ENCODE data around the gene FFAR2.

FFAR2 gene

GRCh38 chr19:35449359-35450043, 1.4 kb downstream of the FFAR2 start:
- no peak overlapping the region for H3K27ac ChIP-seq
- DNase-seq (ENCODE audit: low spot score), result peak; percentile 24
- ChIA-PET CTCF (no interaction called here), POLR2A (ENCODE audit: low non-redundant PET) (no interaction called here)
- TF ChIP-seq CTCF (conservative IDR thresholded peaks at IDR 0.05; ENCODE audit: low read depth), result no peak

DNA sequence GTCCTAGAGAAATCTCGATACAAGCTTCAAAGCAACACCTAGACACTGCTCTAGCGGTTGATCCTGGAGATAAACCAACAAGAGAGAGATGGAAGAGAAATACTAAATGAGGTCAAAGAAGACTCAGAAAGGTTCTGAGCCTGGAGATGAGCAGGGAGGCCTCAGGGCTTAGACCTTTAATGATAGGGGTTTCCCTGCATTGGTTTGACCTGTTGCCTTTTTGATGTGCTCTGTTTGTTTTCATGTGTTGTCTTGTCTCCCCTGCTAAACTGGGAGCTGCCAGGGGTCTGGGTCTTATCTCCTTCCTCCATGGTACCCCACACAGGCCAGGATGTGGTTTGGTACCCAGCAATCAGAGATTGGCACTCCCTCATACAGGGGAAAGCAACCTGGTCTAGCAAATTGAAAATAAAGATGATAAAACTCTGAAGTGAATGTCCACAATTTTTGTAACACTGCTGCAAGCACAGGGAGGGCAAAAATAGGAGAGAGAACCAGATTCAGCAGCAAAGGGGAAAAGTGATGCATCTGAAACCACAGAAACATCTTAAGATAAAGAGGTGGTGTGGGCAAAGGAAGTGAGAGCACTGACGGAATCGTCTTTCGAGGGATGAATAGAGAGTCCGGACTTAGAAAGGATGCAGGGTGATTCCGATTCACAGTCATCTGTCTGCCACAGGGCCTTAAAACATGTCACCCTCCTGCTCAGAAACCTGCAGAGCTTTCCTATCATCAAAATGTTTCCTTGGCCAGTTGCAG, 3.5 kb downstream of the FFAR2 start:
- ChIA-PET POLR2A (ENCODE audit: low non-redundant PET) (no interaction called here), CTCF (interaction anchor here (1.3 kb wide), 1 partner anchor 17 kb away, joined by 4 read pairs; no protein-coding TSS in a partner anchor)
- H3K27ac ChIP-seq, result no peak overlapping the region
- TF ChIP-seq CTCF (conservative IDR thresholded peaks at IDR 0.05; ENCODE audit: low read depth), result no peak
- DNase-seq (ENCODE audit: low spot score), result no peak

DNA sequence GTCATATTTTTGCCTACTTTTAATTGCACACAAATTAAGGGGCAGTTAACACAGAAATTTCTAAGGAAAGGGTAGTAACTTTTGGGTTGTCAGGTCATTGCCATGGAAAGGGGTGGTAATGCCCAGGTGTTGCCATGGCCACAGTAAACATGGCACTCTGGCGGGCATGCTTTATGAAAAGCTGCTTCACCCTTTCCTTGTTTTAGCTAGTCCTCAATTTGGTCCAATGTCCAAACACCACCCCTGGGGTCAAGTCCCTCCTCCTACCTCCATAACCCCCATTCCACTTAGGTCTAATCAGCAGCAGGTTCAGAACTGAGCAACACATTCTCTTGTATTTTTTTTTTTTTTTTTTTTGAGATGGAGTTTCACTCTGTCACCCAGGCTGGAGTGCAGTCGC, 6.6 kb downstream of the FFAR2 start:
- ChIA-PET CTCF (interaction anchor here (0.6 kb wide), 1 partner anchor 14 kb away, joined by 3 read pairs; no protein-coding TSS in a partner anchor), POLR2A (ENCODE audit: low non-redundant PET) (no interaction called here)
- no peak overlapping the region for H3K27ac ChIP-seq
- TF ChIP-seq CTCF (conservative IDR thresholded peaks at IDR 0.05; ENCODE audit: low read depth), result no peak
- no peak for DNase-seq (ENCODE audit: low spot score)

DNA sequence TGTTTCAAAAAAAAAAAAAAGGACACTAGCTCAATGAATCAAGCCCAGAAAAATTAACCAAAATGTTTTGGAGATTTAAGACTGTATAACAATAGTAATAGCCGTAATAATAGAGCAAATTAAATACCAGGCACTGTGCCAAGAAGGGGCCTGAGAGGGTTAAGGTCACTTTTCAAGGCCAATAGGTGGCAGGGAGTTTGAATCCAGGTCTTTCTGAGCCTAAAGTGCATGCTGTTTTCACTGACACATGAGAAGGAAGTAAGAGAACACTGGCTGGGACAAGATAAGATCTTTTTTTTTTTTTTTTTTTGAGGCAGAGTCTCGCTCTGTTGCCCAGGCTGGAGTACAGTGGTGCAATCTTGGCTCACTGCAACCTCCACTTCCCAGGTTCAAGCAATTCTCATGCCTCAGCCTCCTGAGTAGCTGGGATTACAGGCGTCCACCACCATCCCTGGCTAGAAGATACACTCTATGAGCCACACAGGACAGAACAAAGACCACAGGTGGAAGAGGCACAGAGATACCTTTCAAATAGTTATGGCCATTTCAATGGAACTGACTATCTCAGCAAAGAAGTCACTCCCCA, 7.7 kb downstream of the FFAR2 start:
- TF ChIP-seq CTCF (conservative IDR thresholded peaks at IDR 0.05; ENCODE audit: low read depth), result no peak
- POLR2A ChIA-PET (ENCODE audit: low non-redundant PET), result no interaction called here
- H3K27ac ChIP-seq, result no peak overlapping the region
- CTCF ChIA-PET, result interaction anchor here (0.6 kb wide), 1 partner anchor 135 kb away, joined by 7 read pairs; no protein-coding TSS in a partner anchor
- no peak for DNase-seq (ENCODE audit: low spot score)

GRCh38 chr19:35457173-35457572, 9.1 kb downstream of the FFAR2 start:
- ChIA-PET POLR2A (ENCODE audit: low non-redundant PET) (no interaction called here), CTCF (interaction anchor here (0.8 kb wide), 1 partner anchor 11 kb away, joined by 3 read pairs; no protein-coding TSS in a partner anchor)
- H3K27ac ChIP-seq, result no peak overlapping the region
- DNase-seq (ENCODE audit: low spot score), result no peak
- no peak for TF ChIP-seq CTCF (conservative IDR thresholded peaks at IDR 0.05; ENCODE audit: low read depth)

GRCh38 chr19:35458192-35458591, 10.1 kb downstream of the FFAR2 start:
- TF ChIP-seq CTCF (conservative IDR thresholded peaks at IDR 0.05; ENCODE audit: low read depth), result no peak
- no peak overlapping the region for H3K27ac ChIP-seq
- ChIA-PET CTCF (interaction anchor here (0.6 kb wide), 1 partner anchor 104 kb away, joined by 4 read pairs; no protein-coding TSS in a partner anchor), POLR2A (ENCODE audit: low non-redundant PET) (no interaction called here)
- DNase-seq (ENCODE audit: low spot score), result no peak
